IPS-15b (cell line): ENCODE measurements around the gene RFX8.
"Not testable (repeated sequence)": the region's sequence is repeated elsewhere in the genome, so short reads cannot be mapped to it uniquely, and the experiment has no call there.

Experiments used
- H3K27me3 ChIP-seq: one replicate; pipeline ENCODE4 v1.6.1; 2013; ENCODE audit warnings: low read length; ENCODE audit not compliant: control insufficient read depth, insufficient read depth
- H3K36me3 ChIP-seq: one replicate; pipeline ENCODE4 v1.6.1; 2013; ENCODE audit warnings: low read length; ENCODE audit not compliant: control insufficient read depth, insufficient read depth
- H3K4me1 ChIP-seq: one replicate; pipeline ENCODE4 v1.6.1; 2013; ENCODE audit warnings: mild to moderate bottlenecking, low read length; ENCODE audit not compliant: control insufficient read depth, insufficient read depth
- H3K4me3 ChIP-seq: one replicate; pipeline ENCODE4 v1.5.1; 2013; ENCODE audit warnings: low read depth, low read length
- H3K9ac ChIP-seq: one replicate; pipeline ENCODE4 v1.6.1; 2013; ENCODE audit warnings: low read depth, mild to moderate bottlenecking, low read length
- H3K9me3 ChIP-seq: one replicate; pipeline ENCODE4 v1.6.1; 2013; ENCODE audit warnings: mild to moderate bottlenecking, low read length; ENCODE audit not compliant: control insufficient read depth, insufficient read depth

The RFX8 gene

DNA sequence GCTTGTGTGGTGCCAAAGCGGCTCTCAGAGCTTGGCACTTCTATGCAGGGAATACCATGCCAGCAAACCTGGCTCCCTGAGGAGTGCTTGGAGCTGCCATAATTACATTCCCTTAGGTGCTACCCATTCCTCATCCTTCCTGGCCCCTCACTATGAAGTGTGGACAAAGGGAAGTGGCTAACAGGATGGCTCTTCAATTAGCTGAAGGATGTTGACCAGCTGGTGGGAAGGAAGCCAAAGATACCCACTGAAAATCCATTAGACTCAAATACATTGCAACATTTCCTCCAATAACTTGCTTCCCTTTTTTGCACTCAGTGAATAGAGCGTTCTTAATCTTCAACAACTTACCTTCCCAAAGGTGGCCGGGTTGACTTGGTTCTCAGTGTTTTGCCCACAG lies 8.5 kb downstream of the RFX8 start:
- peaks cover 3% of the 10 kb centered on the region for H3K4me1 ChIP-seq
- H3K36me3 ChIP-seq = no peaks in the 10 kb centered on the region
- H3K9me3 ChIP-seq = no peaks in the 10 kb centered on the region
- H3K9ac ChIP-seq = no peak overlapping the region
- H3K4me3 ChIP-seq = no peak overlapping the region
- no peaks in the 10 kb centered on the region for H3K27me3 ChIP-seq

DNA sequence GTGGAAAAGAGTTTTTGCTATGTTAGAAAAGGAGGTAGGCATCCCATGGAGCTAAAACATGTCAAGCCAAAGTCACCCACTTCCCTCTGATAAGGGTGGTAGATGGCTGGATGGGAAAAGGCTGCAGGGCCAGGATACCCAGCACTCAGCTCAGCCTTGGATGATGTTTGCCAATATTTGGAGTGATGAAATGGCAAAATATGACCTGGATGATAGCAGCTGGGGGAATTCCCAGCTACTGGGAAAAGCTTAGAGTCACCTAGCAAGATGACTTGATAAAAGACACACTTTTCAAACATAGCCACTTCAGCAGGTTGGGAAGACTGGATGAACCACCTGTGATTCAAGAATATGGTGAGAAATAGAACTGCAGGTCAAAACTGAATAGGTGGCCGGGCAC lies 10.1 kb downstream of the RFX8 start:
- H3K9me3 ChIP-seq = no peaks in the 10 kb centered on the region
- H3K27me3 ChIP-seq = no peaks in the 10 kb centered on the region
- no peak overlapping the region for H3K4me3 ChIP-seq
- no peak overlapping the region for H3K9ac ChIP-seq
- peaks cover 5% of the 10 kb centered on the region for H3K4me1 ChIP-seq
- no peaks in the 10 kb centered on the region for H3K36me3 ChIP-seq

DNA sequence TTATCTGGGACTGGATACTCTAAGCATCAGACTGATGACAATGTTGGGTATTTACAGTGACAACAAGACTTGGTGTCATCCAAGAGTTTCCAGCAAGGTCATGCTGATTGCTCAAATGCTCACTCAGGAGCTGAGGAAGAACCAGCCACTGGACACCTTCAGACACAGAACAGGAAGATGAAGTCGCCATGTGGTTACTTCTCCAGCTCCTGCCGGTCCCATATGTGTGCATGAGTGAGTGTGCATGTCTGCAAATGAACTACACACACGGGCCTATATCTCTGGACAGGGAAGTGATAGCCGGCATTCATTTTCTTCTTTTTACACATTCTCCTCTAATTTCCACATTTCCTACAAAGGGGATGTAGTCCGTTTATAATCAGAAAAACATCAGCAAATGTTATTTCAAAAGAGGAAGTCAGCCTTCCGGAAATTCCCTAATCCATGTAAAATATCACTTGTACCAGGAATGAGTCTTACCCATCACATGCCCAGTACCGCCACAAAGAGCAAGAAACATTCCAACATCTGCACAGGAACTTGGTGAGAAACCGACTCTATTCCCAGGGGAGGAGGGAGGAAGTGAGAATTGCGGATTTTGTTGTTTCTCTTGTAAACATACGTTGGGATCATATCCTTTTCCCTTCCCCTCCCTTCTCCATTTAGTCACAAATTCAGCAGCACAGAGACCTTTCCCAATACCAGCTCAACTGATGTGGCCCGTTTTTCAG lies 10.8 kb downstream of the RFX8 start:
- H3K4me3 ChIP-seq = no peak overlapping the region
- H3K27me3 ChIP-seq = no peaks in the 10 kb centered on the region
- H3K36me3 ChIP-seq = no peaks in the 10 kb centered on the region
- no peak overlapping the region for H3K9ac ChIP-seq
- H3K4me1 ChIP-seq = peaks cover 5% of the 10 kb centered on the region
- no peaks in the 10 kb centered on the region for H3K9me3 ChIP-seq

DNA sequence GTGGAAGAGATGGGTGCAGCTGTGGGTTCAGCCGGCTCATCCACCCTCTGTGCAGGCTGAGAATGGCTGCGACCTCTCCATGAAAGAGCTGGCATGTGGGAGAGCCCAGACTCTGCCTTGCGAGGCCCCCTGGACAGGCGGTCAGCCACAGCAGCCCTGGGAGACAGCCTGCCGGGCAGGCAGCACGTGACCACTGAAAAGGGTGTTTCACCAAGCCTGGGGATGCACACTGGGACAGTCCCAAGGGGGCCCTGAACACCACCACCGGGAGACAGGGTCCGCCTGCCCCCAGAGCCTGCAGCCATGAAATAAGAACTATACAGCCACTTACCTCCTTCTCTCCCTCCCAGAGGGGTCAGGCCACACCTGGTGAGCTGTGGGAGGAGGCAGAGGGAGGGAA lies 11.5 kb downstream of the RFX8 start:
- H3K4me3 ChIP-seq = no peak overlapping the region
- no peak overlapping the region for H3K9ac ChIP-seq
- no peaks in the 10 kb centered on the region for H3K36me3 ChIP-seq
- H3K27me3 ChIP-seq = no peaks in the 10 kb centered on the region
- H3K9me3 ChIP-seq = no peaks in the 10 kb centered on the region
- H3K4me1 ChIP-seq = peaks cover 5% of the 10 kb centered on the region

DNA sequence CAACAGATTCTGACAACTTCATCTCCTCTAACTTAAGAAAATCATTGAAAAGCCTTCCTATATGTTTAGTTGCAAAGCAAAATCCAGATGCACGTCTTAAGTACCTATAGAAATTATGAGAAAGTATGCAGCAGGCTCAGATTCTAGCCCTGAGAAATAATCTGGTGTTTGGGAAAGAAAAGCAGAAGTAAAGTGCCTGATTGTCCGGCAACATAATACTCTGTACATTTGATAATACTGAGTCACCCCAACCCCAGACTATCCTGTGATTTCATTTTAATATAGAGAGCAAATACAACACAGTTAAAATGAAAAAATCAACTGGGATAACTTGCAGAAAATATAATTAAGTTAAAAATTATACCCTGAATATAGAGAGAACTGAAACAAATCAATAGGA lies 13.5 kb downstream of the RFX8 start:
- Histone ChIP-seq H3K9ac (no peak overlapping the region), H3K4me3 (no peak overlapping the region), H3K27me3 (no peaks in the 10 kb centered on the region), H3K9me3 (no peaks in the 10 kb centered on the region), H3K4me1 (peaks cover 2% of the 10 kb centered on the region), H3K36me3 (no peaks in the 10 kb centered on the region)

DNA sequence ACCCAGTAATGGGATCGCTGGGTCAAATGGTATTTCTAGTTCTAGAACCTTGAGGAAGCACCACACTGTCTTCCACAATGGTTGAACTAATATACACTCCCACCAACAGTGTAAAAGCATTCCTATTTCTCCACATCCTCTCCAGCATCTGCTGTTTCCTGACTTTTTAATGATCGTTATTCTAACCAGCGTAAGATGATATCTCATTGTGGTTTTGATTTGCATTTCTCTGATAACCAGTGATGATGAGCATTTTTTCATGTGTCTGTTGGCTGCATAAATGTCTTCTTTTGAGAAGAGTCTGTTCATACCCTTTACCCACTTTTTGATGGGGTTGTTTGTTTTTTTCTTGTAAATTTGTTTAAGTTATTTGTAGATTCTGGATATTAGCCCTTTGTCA lies 20.5 kb downstream of the RFX8 start:
- not testable (repeated sequence) for H3K9ac ChIP-seq, H3K9me3 ChIP-seq, H3K4me3 ChIP-seq, H3K4me1 ChIP-seq, H3K36me3 ChIP-seq, H3K27me3 ChIP-seq

DNA sequence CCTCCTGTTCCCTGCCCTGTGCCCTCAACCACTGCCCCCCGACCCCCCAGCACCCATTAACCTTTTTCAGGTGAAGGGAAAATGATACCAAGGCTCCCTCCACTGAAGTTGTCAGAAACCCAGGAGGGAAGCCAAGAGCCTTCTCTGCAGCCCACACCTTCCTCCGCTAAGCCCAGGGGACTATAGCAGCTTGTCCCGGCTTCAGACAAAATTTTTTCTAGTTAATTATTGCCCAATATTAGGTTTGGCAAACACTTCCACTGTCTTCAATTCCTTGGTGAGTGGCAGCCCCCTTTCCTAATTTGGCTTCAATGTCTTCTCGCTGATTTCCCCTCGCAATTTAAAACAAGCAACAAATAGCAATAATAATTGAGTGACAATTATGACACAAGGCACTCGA lies 23.9 kb downstream of the RFX8 start:
- Histone ChIP-seq H3K9me3 (no peaks in the 10 kb centered on the region), H3K36me3 (no peaks in the 10 kb centered on the region), H3K4me1 (no peaks in the 10 kb centered on the region), H3K9ac (no peak overlapping the region), H3K4me3 (no peak overlapping the region), H3K27me3 (no peaks in the 10 kb centered on the region)

DNA sequence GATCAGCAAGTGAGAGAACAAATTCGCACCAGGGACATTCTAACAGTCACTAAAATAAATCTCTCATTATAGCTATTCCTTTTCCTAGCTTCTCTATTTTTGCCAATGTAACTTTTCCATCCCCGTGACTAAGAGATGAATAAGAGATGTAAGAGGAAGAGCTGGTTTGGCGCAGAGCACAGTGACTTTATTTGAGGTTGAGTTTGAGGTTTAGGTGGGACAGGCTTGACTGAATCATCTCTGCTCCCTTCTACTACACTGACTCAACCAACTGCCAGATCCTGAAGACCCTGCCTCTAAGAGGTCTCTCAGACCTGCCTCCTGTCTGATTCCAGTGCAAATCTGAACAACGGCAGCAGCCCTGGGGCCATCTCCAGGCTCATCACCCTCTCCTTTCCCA lies 28.0 kb downstream of the RFX8 start:
- H3K36me3 ChIP-seq = no peaks in the 10 kb centered on the region
- H3K4me3 ChIP-seq = no peak overlapping the region
- no peaks in the 10 kb centered on the region for H3K9me3 ChIP-seq
- no peaks in the 10 kb centered on the region for H3K27me3 ChIP-seq
- no peaks in the 10 kb centered on the region for H3K4me1 ChIP-seq
- H3K9ac ChIP-seq = no peak overlapping the region

DNA sequence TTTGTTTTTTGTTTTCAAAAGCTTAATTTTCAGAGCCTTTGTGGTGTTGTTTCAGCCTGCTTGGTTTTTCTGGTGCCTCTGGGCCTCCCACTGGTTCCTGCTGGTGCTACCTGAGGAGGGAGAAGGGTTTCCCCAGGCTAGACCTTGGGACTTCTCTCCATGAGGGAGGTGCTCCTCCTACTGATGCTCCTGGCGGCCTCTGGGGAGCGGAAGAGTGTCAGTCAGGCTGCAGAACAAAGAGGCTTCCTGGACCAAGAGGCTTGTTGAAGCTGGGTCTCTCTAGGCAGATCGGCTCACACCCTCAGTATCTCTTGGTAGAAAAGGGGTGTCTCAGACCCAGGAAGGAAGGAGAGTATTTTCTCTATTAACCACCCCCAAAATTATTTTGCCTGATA lies 32.2 kb downstream of the RFX8 start:
- H3K9ac ChIP-seq = no peak overlapping the region
- H3K4me1 ChIP-seq = no peaks in the 10 kb centered on the region
- H3K4me3 ChIP-seq = no peak overlapping the region
- H3K27me3 ChIP-seq = no peaks in the 10 kb centered on the region
- H3K9me3 ChIP-seq = no peaks in the 10 kb centered on the region
- H3K36me3 ChIP-seq = no peaks in the 10 kb centered on the region

DNA sequence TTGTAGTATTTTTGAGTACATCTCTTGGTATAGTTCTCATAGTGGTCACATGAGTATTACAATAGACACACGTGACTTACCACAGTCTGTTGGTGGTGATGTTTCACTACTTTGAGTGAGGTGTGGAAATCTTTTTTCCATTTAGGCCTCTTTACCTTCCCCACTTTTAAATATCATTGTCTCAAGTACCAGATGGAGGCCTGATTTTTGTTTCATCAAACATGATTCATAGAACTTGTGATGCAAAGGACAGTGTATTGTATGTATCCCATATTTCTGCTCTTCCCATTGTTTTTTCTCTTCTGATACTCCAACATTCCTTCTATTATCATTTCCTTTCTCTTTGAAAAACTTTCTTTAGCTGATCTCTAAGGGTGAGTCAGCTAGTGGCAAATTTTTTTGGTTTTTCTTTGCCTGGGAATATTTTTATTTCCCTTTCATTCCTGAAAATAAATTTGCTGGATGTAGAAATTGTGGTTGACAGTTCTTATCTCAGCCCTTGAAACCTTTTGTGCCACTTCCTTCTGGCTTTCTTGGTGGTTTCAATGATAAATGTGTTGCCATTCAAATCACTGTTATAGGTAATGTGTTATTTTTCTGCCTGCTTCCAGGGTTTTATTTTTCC lies 32.8 kb downstream of the RFX8 start:
- no peaks in the 10 kb centered on the region for H3K4me1 ChIP-seq
- H3K9ac ChIP-seq = no peak overlapping the region
- H3K4me3 ChIP-seq = no peak overlapping the region
- no peaks in the 10 kb centered on the region for H3K9me3 ChIP-seq
- H3K27me3 ChIP-seq = no peaks in the 10 kb centered on the region
- no peaks in the 10 kb centered on the region for H3K36me3 ChIP-seq

DNA sequence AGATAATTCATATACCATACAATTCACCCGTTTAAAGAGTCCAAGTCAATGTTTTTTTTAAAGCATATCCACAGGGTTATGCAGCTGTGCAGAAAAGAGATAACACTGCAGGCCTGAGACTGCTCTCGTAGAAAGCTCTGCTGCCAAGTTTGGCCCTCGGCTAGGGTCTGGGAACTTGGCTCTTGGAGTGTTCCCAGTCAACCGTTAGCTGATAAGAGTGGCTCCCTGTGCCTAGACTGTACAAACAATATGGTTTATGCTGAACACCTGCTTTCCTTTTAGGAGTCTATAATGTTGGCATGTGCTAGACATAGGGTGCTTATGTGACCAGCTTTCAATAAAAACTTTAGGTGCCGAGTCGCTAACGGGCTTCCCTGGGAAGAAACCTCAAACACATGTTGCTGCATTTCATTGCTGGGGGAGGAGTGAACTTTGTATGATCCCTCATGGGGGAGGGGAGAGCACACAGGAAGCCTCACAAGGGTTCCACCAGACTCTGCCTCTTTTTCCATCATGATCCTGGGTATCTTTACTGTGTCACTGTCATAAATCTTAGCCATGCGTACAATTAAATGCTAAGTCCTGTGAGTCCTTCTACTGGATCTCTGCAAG lies 34.7 kb downstream of the RFX8 start:
- Histone ChIP-seq H3K27me3 (no peaks in the 10 kb centered on the region), H3K36me3 (no peaks in the 10 kb centered on the region), H3K9me3 (no peaks in the 10 kb centered on the region), H3K4me1 (peaks cover 3% of the 10 kb centered on the region), H3K9ac (no peak overlapping the region), H3K4me3 (no peak overlapping the region)

DNA sequence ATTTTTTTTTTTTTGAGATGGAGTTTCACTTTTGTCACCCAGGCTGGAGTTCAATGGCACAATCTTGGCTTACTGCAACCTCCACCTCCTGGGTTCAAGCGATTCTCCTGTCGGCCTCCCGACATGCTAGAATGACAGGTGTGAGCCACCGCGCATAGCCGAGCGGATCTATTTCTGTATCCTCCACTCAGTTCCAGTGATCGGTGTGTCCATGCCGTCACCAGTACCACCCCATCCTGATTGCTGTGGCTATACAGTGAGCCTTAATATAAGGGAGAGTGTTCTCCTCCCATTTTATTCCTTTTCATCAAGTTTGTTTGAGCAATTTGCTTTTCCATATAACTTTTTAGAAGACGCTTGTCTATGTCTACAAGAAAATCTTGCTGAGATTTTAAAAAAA lies 35.2 kb downstream of the RFX8 start:
- peaks cover 7% of the 10 kb centered on the region for H3K4me1 ChIP-seq
- H3K9ac ChIP-seq = no peak overlapping the region
- H3K9me3 ChIP-seq = no peaks in the 10 kb centered on the region
- H3K27me3 ChIP-seq = no peaks in the 10 kb centered on the region
- no peak overlapping the region for H3K4me3 ChIP-seq
- no peaks in the 10 kb centered on the region for H3K36me3 ChIP-seq
